Measurements from ENCODE around the gene LGALS7. TPM values are rescaled to one million over a fixed set of nuclear protein-coding genes. Genes with fewer than 3 reads are reported as not detected.

LGALS7 gene
- total and polyA plus RNA-seq, 2 experiments from 2014 or later = not detected

DNA sequence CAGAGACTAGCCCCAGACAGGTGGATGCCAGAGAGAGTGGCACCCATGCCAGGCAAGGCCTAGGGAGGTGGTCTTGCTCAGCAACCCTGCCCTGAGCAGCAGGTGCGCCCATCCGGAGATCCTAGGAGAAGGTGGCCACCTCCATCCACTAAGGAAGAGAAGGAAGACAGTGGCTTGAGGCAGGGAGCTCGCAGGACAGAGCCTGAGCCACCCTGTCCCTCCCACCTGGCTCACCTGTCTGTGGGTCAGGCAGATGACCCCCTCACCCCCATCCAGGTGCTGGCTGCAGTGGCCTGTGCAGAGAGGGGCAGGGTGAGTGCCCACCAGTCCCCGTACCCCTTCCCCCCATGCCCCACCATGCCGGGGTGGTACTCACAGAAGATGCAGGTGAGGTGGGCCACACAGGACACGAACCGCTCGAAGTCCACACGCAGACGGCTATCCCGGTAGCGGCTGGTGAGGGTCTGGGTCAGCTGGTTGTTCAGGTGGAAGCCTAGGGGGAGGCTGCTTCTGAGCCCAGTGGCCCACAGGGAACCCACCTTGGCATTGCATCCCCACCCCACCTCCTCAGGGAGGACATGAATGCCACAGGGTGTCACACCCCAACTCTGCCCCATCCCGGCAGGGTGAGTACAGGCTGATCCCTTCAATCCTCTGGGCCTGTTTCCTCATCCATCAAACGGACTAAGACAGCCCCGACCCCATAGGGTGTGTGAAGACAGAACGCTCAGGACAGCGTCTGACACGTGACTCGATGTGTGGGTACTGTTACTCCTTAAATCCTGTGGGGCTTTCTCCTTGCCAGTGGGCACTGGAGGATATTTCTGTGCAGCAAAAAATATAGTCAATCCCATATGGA, 42.4 kb downstream of the LGALS7 start:
- H3K27me3 ChIP-seq = no peaks in the 10 kb centered on the region
- no peaks in the 10 kb centered on the region for H3K4me1 ChIP-seq (ENCODE audit: low read depth)
- H3K27ac ChIP-seq = peak overlapping the region; percentile 60
- no peak overlapping the region for H3K4me3 ChIP-seq
- DNase-seq (ENCODE audit: low read depth in 1 of 2, low spot score in 1 of 2) = no peak
- TF ChIP-seq, protein P1, sequence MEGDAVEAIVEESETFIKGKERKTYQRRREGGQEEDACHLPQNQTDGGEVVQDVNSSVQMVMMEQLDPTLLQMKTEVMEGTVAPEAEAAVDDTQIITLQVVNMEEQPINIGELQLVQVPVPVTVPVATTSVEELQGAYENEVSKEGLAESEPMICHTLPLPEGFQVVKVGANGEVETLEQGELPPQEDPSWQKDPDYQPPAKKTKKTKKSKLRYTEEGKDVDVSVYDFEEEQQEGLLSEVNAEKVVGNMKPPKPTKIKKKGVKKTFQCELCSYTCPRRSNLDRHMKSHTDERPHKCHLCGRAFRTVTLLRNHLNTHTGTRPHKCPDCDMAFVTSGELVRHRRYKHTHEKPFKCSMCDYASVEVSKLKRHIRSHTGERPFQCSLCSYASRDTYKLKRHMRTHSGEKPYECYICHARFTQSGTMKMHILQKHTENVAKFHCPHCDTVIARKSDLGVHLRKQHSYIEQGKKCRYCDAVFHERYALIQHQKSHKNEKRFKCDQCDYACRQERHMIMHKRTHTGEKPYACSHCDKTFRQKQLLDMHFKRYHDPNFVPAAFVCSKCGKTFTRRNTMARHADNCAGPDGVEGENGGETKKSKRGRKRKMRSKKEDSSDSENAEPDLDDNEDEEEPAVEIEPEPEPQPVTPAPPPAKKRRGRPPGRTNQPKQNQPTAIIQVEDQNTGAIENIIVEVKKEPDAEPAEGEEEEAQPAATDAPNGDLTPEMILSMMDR (IDR thresholded peaks at IDR 0.05; ENCODE audit: low read depth, low read length) = no peak
- H3K9me3 ChIP-seq (ENCODE audit: low read depth) = no peaks in the 10 kb centered on the region
- H3K36me3 ChIP-seq = peaks cover 21% of the 10 kb centered on the region

DNA sequence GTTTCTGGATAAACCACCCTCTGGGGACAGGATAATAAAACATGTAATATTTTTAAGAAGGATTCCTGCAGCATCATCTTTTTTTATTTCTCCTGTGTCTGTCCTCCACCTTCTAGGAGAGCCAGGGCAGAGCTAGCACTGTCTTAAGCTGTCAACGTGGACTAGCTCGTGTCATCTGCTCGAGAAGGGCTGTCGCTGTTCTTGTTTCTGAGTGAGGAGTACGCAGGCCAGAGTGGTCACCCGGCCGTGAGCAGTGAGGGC, 42.9 kb downstream of the LGALS7 start:
- Histone ChIP-seq H3K4me3 (no peak overlapping the region), H3K36me3 (peaks cover 27% of the 10 kb centered on the region), H3K27me3 (no peaks in the 10 kb centered on the region), H3K9me3 (ENCODE audit: low read depth) (no peaks in the 10 kb centered on the region), H3K4me1 (ENCODE audit: low read depth) (no peaks in the 10 kb centered on the region), H3K27ac (no peak overlapping the region)
- TF ChIP-seq, protein P1 (IDR thresholded peaks at IDR 0.05; ENCODE audit: low read depth, low read length) = no peak
- no peak for DNase-seq (ENCODE audit: low read depth in 1 of 2, low spot score in 1 of 2)

DNA sequence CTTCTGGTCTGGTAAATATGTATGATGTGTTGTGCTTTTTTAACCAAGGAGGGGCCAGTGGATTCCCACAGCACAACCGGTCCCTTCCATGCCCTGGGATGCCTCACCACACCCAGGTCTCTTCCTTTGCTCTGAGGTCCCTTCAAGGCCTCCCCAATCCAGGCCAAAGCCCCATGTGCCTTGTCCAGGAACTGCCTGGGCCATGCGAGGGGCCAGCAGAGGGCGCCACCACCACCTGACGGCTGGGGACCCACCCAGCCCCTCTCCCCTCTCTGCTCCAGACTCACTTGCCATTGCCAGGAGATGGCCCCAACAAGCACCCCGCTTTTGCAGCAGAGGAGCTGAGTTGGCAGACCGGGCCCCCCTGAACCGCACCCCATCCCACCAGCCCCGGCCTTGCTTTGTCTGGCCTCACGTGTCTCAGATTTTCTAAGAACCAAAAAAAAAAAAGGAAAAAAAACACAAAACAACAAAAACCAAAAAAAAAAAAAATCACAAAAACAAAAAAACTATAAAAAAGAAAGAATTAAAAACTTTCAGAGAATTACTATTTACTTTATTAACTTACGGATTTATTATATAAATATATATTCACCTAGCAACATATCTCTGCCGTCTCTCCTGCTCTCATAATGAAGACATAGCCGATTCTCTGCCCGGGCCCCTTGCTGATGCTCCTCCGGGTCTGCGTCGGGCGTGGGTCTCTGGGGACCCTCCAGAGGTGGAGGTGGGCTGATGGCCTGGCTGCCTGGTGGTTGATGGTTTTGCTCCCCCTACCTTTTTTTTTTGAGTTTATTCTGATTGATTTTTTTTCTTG, 43.5 kb downstream of the LGALS7 start:
- no peak overlapping the region for H3K4me3 ChIP-seq
- no peaks in the 10 kb centered on the region for H3K9me3 ChIP-seq (ENCODE audit: low read depth)
- no peaks in the 10 kb centered on the region for H3K27me3 ChIP-seq
- no peaks in the 10 kb centered on the region for H3K4me1 ChIP-seq (ENCODE audit: low read depth)
- H3K36me3 ChIP-seq = peaks cover 29% of the 10 kb centered on the region
- TF ChIP-seq, protein P1 (IDR thresholded peaks at IDR 0.05; ENCODE audit: low read depth, low read length) = peak; percentile 83
- peak overlapping the region; percentile 64 for H3K27ac ChIP-seq
- DNase-seq (ENCODE audit: low read depth in 1 of 2, low spot score in 1 of 2) = peak; percentile 69 to 80

DNA sequence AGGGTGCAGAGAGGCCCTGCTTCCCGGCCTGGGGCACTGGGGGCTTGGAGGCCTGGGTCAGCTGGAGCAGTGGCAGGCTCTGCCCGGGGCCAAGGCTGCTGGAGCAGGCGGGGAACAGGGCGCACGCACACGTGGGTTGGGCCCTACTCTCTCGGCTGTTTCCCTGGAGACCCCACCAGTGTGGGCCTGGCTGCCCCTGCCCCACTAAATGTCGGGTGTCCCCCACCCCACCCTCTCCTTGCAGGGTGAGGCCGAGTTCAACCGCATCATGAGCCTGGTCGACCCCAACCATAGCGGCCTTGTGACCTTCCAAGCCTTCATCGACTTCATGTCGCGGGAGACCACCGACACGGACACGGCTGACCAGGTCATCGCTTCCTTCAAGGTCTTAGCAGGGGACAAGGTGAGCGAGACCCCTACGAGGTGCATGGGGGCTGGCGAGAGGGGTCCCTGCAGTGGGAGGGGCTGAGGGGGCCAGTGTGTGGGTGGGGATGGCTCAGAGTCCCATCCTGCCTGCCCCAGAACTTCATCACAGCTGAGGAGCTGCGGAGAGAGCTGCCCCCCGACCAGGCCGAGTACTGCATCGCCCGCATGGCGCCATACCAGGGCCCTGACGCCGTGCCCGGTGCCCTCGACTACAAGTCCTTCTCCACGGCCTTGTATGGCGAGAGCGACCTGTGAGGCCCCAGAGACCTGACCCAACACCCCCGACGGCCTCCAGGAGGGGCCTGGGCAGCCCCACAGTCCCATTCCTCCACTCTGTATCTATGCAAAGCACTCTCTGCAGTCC, 44.4 kb downstream of the LGALS7 start:
- DNase-seq (ENCODE audit: low read depth in 1 of 2, low spot score in 1 of 2) = no peak
- Histone ChIP-seq H3K4me1 (ENCODE audit: low read depth) (no peaks in the 10 kb centered on the region), H3K36me3 (peaks cover 36% of the 10 kb centered on the region), H3K4me3 (no peak overlapping the region), H3K27ac (peak overlapping the region; percentile 64), H3K9me3 (ENCODE audit: low read depth) (no peaks in the 10 kb centered on the region), H3K27me3 (no peaks in the 10 kb centered on the region)
- TF ChIP-seq, protein P1 (IDR thresholded peaks at IDR 0.05; ENCODE audit: low read depth, low read length) = no peak

DNA sequence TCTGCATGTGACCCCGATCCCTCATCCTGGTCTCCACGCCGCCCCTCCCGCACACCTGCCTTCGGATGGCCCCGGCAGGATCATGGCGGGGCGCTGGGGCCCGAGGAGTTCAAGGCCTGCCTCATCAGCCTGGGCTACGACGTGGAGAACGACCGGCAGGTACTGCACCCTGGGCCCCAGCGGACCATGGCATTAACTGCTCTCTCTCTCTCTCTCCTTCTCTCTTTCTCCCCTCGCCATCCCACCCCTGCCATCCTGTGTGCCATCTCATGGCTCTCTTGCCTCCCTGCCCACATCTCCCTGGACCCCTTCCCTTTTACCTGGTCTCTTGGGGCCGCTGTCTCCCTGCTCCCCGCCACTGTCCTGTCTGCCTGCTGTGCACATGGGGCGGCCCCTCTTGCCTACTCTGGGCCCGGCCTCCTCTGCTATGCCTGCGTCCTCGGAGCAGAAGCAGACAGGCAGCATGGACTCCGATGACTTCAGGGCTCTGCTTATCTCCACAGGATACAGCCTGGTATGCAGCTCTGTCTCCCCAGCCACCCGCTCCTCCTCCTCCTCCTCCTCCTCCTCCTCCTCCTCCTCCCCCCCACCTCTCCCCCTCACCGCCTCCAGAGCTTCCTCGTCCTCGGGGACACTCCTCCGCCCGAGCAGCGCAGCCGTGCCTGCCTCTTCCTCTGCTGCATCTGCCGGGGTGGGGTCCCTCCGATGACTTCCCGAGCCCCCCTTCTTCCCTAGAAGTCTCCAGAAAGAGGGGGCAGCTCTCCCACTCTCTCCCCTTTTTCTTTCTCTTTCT, 45.3 kb downstream of the LGALS7 start:
- peaks cover 41% of the 10 kb centered on the region for H3K36me3 ChIP-seq
- H3K4me1 ChIP-seq (ENCODE audit: low read depth) = no peaks in the 10 kb centered on the region

More for the DNA sequence above, 45.3 kb downstream of the LGALS7 start:
- no peak overlapping the region for H3K4me3 ChIP-seq
- peak in 1 of 2 donors; percentile 92 for DNase-seq (ENCODE audit: low read depth in 1 of 2, low spot score in 1 of 2)
- H3K27me3 ChIP-seq = no peaks in the 10 kb centered on the region
- TF ChIP-seq, protein P1 (IDR thresholded peaks at IDR 0.05; ENCODE audit: low read depth, low read length) = no peak
- no peaks in the 10 kb centered on the region for H3K9me3 ChIP-seq (ENCODE audit: low read depth)
- peak overlapping the region; percentile 64 for H3K27ac ChIP-seq
